OCI-LY1 (cell line): ENCODE data around the gene CERK.

Experiments
- CTCF ChIP-seq: fragments of 200-600 bp; sonication (generic), shearing (Covaris generic); IDR thresholded peaks from 2 replicates; pipeline ENCODE4 v1.5.1; 2017; ENCODE audit warnings: mild to moderate bottlenecking, antibody characterized with exemption, low read length, moderate library complexity, mixed read lengths
- EZH2 ChIP-seq: fragments of 200-600 bp; sonication (generic), shearing (Covaris generic); IDR thresholded peaks from 2 replicates; pipeline ENCODE4 v1.8.0; 2017; ENCODE audit warnings: borderline replicate concordance, mixed run types, mild to moderate bottlenecking, antibody characterized with exemption, low read length, moderate library complexity, mixed read lengths

- TF ChIP-seq CTCF = no peak
- TF ChIP-seq EZH2 = no peak
Observed at GRCh38 chr22:46774980-46775849, 37.2 kb upstream of the CERK start.
